SU-DHL-6 (cell line): ENCODE measurements around the gene BNIP5.

Source experiments
- EZH2phosphoT487 ChIP-seq: fragments of 200-600 bp; sonication (generic), shearing (Covaris generic); conservative IDR thresholded peaks from 2 replicates; pipeline ENCODE4 v1.6.1; 2018; ENCODE audit warnings: mild to moderate bottlenecking, antibody characterized with exemption, low read length, moderate library complexity, mixed read lengths
- TF ChIP-seq, protein P1 (sequence below): fragments of 200-600 bp; sonication (generic); IDR thresholded peaks from one replicate; pipeline ENCODE4 v1.5.1; 2017; ENCODE audit warnings: antibody characterized with exemption, mild to moderate bottlenecking, low read length, moderate library complexity; ENCODE audit not compliant: insufficient read depth, poor library complexity, severe bottlenecking

DNA sequence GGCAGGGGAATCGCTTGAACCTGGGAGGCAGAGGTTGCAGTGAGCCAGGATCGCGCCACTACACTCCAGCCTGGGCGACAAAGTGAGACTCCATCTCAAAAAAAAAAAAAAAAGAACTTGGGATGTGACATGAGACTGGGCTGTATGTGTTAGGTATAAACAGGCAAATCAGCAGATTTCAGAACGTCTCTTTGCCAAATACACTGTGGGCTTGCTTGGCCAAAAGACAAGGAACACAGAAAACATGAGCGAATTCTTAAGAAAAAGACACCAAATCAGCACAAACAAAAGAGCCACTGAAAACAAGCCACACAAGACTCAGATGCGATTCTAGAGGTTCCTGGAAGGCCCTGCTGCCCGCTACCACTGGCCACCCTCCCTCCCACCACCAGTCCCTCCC, 38.3 kb upstream of the BNIP5 start:
- TF ChIP-seq, protein P1, sequence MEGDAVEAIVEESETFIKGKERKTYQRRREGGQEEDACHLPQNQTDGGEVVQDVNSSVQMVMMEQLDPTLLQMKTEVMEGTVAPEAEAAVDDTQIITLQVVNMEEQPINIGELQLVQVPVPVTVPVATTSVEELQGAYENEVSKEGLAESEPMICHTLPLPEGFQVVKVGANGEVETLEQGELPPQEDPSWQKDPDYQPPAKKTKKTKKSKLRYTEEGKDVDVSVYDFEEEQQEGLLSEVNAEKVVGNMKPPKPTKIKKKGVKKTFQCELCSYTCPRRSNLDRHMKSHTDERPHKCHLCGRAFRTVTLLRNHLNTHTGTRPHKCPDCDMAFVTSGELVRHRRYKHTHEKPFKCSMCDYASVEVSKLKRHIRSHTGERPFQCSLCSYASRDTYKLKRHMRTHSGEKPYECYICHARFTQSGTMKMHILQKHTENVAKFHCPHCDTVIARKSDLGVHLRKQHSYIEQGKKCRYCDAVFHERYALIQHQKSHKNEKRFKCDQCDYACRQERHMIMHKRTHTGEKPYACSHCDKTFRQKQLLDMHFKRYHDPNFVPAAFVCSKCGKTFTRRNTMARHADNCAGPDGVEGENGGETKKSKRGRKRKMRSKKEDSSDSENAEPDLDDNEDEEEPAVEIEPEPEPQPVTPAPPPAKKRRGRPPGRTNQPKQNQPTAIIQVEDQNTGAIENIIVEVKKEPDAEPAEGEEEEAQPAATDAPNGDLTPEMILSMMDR = no peak
- TF ChIP-seq EZH2phosphoT487 = no peak
